GM21367 (cell line): ENCODE measurements around the gene BMP8B.
"Not testable (repeated sequence)": the region's sequence is repeated elsewhere in the genome, so short reads cannot be mapped to it uniquely, and the experiment has no call there.

ENCODE experiments used
- ATAC-seq: cut with Tn5 transposase; IDR thresholded peaks from one replicate; pipeline ENCODE4 v1.9.1; 2021; ENCODE audit not compliant: unreplicated experiment

BMP8B gene

DNA sequence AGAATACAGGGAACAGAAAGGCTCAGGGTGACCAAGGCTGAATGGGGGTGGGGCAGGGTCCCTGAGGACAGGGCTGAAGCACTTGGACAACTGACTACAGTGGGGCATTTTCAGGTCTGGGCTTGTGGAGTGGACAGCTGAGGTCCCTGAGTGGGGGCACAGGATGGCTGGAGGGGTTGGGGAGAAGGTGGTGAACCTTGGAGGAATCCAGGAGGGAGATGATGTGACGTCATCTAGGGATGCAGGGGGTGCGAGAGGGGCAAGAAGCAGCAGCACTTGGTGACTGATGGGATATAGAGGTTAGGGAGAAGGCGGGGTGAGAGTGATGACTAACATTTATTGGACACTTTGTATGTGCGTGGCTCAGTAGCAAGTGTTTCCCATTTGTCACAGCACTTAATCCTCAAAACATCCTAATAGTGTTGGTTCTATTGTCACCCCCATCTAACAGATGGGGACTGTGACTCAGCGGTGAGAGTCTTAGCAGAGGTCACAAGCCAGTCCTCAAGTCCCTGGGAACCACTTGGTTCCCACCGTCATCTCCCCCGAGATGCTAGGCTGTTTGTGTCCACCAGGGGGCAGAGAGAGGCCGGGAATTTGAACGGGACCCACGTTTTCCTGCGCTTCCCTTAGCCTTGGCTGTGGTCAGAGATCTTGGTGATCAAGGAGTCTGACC, 27.9 kb upstream of the BMP8B start:
- peak; percentile 26 for ATAC-seq

DNA sequence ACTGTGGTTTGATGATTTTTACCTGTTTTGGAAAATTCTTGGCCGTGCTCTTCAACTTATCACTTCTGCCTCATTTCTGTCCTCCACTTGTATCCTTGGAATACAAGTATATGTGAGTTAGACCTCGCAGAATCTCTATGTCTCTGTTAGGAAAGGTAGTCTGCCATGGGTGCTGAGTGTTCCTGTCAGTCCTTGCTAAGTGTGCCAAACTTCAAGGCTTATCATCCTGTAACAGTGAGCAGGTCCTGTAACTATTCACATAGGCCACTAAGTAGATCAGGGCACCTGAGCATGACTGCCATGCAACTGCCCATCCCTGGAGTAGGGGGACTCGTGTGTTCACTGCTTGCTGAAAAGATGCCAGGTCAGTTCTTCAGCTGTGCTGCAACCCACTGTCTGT, 24.2 kb upstream of the BMP8B start:
- no peak for ATAC-seq

GRCh38 chr1:39808784-39809517, 20.3 kb upstream of the BMP8B start:
- no peak for ATAC-seq

DNA sequence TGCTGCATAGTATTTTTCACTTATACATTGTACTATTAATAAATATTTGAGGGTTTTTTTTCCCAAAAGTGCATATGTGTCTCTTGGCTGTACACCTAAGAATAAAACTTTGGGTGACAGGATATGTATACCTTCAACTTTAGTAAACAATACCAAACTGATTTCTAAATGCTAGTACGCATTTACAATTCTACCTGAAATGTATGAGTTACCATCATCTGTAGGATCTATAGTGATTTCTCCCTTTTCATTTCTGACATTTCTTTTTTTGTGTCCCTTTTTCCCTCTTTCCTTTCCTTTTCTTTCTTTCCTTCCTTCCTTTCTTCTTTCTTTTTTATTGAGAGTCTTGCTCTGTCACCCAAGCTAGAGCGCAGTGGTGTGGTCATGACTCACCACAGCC, 16.7 kb upstream of the BMP8B start:
- no peak for ATAC-seq

DNA sequence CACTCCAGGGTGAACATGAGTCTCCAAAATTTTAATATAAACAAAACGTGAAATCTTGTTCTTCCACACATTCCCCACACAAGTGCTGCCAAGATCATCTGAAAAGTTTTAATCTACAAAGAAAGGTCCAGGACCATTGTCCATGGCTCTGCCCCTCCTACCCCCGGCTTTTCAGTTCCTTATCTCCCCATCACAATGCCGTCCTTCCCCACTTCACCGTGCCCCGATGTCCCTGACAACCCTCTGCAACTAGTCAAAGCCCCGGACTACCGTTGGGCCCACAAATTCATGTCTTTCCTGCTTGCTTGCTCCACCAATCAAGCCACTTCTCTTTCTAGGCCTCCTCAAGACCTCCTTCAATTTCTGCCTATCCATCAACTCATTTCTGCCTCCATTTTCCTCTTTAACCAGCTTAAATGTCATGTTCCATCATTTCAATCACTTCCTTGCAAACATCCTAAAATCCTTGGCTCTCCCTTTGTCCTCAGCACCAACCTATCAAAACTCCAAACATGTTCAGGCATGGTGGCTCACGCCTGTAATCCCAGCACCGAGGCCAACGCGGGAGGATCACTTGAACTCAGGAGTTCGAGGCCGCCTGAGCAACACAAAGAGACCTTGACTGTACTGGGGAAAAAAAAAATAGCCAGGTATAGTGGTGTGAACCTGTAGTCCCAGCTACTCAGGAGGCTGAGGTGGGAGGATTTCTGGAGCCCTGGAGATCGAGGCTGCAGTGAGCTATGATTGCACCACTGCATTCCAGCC, 14.0 kb upstream of the BMP8B start:
- no peak for ATAC-seq

- ATAC-seq: no peak
Measured at GRCh38 chr1:39800471-39800835, 11.8 kb upstream of the BMP8B start.

DNA sequence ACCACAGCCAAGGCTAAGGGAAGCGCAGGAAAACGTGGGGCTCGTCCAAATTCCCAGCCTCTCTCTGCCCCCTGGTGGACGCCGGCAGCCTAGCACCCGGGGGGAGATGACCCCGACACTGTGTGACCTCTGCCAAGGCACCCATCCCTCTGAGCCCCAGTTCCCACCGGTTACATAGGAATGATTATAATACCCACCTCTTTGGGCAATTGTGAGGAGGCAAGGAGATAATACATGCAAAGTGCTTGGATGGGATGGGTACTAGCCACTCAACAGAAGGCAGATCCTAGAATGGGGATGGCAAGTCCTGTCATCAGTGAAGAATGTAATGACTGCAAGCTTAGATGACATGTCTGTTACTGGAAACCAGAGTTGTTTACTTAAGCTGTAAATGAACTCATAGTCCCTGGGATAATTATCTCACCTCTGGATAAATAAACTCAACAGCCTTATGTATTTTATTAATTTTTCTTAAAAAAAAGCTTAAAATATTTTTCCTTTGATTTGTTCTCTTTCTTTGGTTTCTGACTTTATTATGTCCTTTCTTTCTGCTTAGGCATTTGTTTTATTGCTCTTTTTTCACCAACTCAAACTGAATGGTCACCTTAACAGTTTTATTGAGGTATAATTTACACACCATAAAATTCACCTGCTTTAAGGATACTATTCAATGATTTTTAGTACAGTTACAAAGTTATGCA, 11.3 kb upstream of the BMP8B start:
- peak; percentile 49 for ATAC-seq

GRCh38 chr1:39798859-39799769, 10.4 kb upstream of the BMP8B start:
- ATAC-seq: peak; percentile 81

GRCh38 chr1:39795651-39796050, 7.0 kb upstream of the BMP8B start:
- no peak for ATAC-seq

DNA sequence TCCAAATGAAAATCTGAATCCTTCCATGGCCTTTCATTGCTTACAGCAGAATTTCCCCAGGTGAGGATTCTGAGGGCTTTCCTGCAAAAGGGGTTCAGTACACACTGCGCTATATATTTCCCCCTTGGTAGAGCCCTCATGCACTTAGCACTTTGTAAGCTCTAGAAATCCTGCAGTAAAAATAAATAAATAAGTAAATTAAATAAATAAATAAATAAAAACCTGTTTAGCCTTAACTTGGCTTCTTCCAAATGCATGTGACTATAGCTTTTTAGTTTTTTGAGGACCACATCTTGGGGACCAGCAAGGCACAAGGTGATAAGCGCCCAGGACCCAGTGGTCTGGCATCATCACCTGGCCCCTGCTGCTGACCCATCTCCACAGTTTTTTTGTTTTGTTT, 3.2 kb upstream of the BMP8B start:
- no peak for ATAC-seq

DNA sequence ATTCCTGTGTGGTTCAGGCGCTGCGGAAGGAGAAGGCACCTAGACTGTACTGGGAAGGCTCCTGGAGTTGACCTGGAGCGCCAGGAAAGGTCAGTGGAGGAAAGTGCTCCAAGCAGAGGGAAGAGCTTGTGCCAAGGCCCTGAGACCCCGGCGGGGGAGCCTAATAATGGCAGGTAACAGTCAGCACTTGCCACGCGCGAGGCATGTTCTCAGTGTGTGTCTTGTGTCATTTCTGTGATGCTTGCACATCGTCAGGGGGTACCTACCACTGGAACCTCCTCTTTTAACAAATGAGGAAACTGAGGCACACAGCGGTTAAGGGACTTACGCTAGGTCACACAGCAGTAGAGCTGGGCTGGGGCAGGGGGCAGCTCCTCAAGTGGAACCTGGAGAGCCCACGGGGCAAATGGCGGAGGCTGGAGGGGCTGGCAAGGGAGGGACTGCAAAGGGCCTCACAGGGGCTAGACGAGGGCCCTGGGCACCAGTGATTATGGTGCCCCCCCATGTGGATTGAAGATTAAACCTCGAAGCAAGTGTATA, 976 bp upstream of the BMP8B start:
- ATAC-seq: no peak

- no peak for ATAC-seq
Measured at GRCh38 chr1:39788426-39788757, 273 bp downstream of the BMP8B start.

DNA sequence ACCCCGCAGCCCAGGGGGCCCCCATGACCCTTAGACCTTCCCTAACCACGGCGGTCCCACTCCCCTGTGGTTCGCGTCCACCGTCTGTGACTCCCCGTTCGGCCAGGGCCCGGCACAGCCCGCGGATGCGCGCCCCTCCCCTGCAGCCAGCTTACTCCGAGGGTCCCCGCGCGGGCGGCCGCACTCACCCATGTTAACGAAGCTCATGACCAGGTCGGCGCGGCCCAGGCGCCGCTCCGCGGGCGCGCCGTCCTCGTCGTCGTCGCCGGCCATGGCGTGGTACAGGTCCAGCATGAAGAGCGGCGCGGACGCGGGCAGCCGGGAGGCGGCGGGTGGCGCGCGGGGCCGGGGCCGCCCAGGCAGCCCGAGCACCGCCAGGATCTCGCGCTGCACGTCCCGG, 701 bp downstream of the BMP8B start:
- ATAC-seq: not testable (repeated sequence)

DNA sequence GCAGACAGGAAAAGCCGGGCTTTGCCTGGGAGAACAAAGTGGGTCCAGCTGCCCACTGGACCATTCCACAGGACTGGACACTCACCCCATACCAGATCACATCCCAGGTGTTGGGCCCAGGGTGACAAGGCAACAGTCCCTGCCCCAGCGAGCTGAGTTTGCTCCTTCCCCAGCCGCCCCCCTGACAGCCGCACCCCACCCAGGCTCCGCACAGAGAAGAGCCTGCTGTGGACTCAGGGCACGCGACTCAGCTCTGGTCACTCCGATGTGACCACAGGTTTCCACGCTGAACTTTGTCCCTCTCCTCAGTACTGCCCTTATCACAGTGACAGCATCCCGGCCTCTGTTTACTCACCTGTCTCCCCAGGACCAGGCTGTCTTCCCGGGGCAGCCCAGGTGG, 1.2 kb downstream of the BMP8B start:
- ATAC-seq: no peak

- not testable (repeated sequence) for ATAC-seq
Measured at GRCh38 chr1:39787108-39787375, 1.6 kb downstream of the BMP8B start.

DNA sequence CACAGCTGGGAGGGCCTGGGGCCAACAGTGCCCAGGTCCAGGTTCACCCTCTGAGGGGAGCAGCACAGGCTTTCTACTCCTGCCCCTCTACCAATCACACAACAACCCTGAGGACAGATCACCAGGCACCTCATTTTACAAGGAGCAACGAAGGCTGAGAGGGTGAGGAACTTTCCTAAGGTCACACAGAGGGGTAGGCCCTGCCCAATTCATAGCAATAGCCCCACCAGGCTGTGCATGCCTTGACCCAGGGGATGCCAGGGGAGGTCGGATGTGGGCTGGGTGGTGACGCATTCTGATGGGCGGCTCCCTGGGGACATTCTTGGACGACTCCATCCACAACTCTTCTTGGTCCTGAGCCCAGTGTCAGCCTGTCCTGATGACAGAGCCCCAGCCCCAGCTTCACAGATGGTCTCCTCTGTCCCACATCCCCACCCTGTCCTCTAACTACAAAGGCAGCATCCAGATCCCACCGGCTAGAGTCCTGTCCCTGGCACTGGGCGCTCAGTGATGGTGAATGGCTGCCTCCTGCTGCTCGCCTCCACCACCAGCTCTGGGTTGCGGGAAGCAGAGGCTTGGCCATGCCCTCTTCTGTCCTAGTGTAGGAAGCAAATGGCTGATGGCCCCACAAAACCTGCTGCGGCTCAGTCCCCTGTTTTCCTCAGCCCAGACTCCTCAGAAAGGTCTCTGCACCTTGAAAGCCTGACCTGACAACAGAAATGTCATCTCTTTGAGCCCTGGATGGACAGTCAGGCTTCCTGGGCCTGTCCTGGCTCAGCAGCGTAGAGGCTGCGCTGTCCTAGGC, 2.2 kb downstream of the BMP8B start:
- ATAC-seq: not testable (repeated sequence)

DNA sequence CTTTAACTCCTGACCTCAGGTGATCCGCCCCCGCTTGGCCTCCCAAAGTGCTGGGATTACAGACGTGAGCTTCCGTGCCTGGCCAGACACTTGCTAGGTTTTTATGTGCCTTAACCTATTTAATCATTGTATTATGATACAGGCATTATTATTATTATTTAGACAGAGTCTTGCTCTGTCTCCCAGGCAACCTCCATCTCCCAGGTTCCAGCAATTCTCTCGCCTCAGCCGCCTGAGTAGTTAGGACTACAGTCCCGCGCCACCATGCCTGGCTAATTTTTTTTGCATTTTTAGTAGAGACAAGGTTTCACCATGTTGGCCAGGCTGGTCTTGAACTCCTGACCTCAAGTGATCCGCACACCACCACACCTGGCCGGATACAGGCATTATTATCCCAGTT, 6.0 kb downstream of the BMP8B start:
- not testable (repeated sequence) for ATAC-seq

GRCh38 chr1:39782103-39782502, 6.6 kb downstream of the BMP8B start:
- ATAC-seq: no peak

DNA sequence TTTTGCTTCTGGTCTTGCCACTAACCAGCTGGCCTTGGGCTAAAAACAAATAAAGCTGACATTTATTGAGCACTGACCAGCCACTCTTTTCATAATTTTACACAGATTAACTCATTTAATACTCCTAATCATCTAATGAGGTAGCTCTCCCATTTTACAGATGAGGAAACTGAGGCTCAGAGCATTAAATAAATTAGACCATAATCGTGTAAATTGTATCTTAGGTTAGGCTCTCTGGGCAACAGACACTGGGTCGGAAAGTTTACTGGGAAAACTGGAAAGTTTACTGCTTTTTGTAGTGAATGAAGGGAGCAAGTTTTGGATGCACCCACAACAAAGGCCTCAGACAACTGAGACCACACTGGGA, 7.3 kb downstream of the BMP8B start:
- ATAC-seq: no peak

DNA sequence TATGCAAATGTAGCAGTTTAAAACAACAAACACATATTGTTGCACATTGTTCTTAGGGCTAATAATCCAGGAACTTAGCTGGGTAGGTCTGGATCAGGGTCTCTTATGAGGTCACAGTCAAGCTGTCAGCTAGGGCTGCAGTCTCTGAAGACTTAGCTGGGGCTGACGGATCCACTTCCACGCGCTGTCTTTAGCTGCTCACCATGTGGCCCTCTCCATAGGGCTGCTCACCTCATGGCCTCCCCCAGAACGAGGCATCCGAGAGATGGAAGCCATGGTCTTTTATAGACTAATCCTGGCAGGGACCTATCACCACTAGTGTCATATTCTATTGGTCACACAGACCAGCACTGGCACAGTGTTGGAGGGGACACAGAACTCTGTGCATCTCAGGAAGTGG, 8.8 kb downstream of the BMP8B start:
- no peak for ATAC-seq
